Measurements from ENCODE around the gene GGTLC1. TPM values are rescaled to one million over a fixed set of nuclear protein-coding genes. Genes with fewer than 3 reads are reported as not detected.
"Not testable (repeated sequence)": the region's sequence is repeated elsewhere in the genome, so short reads cannot be mapped to it uniquely, and the experiment has no call there.

GGTLC1 gene
- total RNA-seq, 2 experiments from 2014 or later, result not detected

GRCh38 chr20:23979899-23980811 is 8.4 kb downstream of the GGTLC1 start:
- ATAC-seq; H3K36me3 Mint-ChIP-seq (ENCODE audit: low read depth); H3K4me3 Mint-ChIP-seq; POLR2A ChIA-PET; CTCF ChIA-PET; H3K9me3 Mint-ChIP-seq (ENCODE audit: insufficient read depth); H3K27ac Mint-ChIP-seq; H3K27me3 Mint-ChIP-seq (ENCODE audit: low read depth); H3K4me1 Mint-ChIP-seq (ENCODE audit: low read depth): not testable (repeated sequence)
- peak; percentile 9 for DNase-seq

DNA sequence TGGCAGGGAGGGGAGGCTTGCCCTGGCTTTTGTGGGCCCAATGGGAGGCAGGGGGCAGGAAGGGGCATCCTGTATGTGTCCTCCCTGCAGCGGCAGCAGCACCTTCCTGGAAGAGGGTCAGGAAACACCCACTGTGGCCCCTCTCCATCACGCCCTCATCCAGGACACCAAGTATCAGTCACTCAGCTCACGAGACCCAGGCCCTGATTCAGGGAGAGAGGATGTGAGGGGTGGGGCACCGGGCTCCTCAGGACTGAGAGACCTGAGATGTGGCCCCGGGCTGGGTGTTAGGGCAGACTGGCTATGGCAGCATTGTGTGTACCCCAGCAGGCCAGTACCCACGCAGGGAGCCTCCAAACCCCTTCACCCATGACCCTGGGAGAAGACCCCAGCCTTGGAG is 9.2 kb downstream of the GGTLC1 start:
- H3K4me1 Mint-ChIP-seq (ENCODE audit: low read depth); CTCF ChIA-PET; H3K9me3 Mint-ChIP-seq (ENCODE audit: insufficient read depth); H3K27me3 Mint-ChIP-seq (ENCODE audit: low read depth); H3K4me3 Mint-ChIP-seq; ATAC-seq; POLR2A ChIA-PET; H3K27ac Mint-ChIP-seq; H3K36me3 Mint-ChIP-seq (ENCODE audit: low read depth): not testable (repeated sequence)
- peak; percentile 10 for DNase-seq

DNA sequence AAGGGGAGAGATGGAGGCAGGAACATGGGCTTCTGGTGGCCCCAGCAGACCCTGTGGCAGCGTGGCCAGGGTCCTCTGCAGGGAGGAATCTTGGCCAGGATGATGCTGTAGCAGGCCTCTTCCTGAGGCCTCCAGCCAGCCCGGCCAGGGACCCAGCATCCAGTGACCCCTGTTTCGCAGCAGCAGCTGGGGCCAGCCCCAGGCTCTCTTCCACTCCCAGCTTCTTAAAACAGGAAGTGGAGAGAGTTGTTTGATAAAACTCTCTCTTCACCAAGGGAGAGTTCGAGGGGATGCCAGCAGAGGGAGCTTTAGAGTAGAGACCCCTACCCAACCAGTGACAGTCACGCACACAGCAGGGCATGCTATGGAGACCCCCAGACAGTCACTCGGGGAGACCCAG is 10.1 kb downstream of the GGTLC1 start:
- POLR2A ChIA-PET; H3K4me1 Mint-ChIP-seq (ENCODE audit: low read depth); H3K27ac Mint-ChIP-seq; H3K27me3 Mint-ChIP-seq (ENCODE audit: low read depth); H3K4me3 Mint-ChIP-seq; H3K9me3 Mint-ChIP-seq (ENCODE audit: insufficient read depth); H3K36me3 Mint-ChIP-seq (ENCODE audit: low read depth); ATAC-seq: not testable (repeated sequence)
- CTCF ChIA-PET, result interaction anchor here (0.7 kb wide), 1 partner anchor 23 kb away, joined by 3 read pairs; no protein-coding TSS in a partner anchor
- peak; percentile 15 for DNase-seq

GRCh38 chr20:23974966-23975365 is 13.6 kb downstream of the GGTLC1 start:
- POLR2A ChIA-PET, result no interaction called here
- H3K36me3 Mint-ChIP-seq (ENCODE audit: low read depth), result no peaks in the 10 kb centered on the region
- CTCF ChIA-PET, result interaction anchor here (1.7 kb wide), 1 partner anchor 38 kb away, joined by 5 read pairs; no protein-coding TSS in a partner anchor
- H3K4me1 Mint-ChIP-seq (ENCODE audit: low read depth), result no peaks in the 10 kb centered on the region
- H3K9me3 Mint-ChIP-seq (ENCODE audit: insufficient read depth), result no peaks in the 10 kb centered on the region
- ATAC-seq, result no peak
- DNase-seq, result peak; percentile 7
- peaks cover 5% of the 10 kb centered on the region for H3K27me3 Mint-ChIP-seq (ENCODE audit: low read depth)
- H3K4me3 Mint-ChIP-seq, result no peak overlapping the region
- H3K27ac Mint-ChIP-seq, result no peak overlapping the region

GRCh38 chr20:23971310-23971709 is 17.3 kb downstream of the GGTLC1 start:
- H3K9me3 Mint-ChIP-seq (ENCODE audit: insufficient read depth), result no peaks in the 10 kb centered on the region
- H3K27ac Mint-ChIP-seq, result no peak overlapping the region
- H3K27me3 Mint-ChIP-seq (ENCODE audit: low read depth), result peaks cover 7% of the 10 kb centered on the region
- ChIA-PET CTCF (no interaction called here), POLR2A (no interaction called here)
- H3K36me3 Mint-ChIP-seq (ENCODE audit: low read depth), result no peaks in the 10 kb centered on the region
- H3K4me3 Mint-ChIP-seq, result no peak overlapping the region
- DNase-seq (no peak), ATAC-seq (no peak)
- no peaks in the 10 kb centered on the region for H3K4me1 Mint-ChIP-seq (ENCODE audit: low read depth)

DNA sequence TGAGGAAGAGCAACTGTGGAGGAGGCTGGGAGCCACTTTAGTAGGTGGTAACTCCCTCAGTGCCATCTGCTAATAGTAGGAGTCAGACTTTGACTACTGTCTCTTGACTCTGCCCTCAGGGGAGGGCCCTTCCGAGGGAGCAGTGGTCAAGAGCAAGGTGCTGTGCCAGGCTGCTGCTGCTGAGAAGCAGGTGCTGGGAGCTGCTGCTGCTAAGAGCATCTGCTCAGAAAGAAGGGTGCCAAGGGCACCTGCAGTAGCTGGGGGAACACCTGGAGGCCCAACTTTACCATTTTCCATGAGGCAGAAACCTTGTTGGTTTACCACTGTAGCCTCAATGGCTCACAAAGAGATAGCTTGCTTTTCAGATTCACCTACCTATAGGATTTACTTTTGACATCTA is 18.5 kb downstream of the GGTLC1 start:
- H3K4me3 Mint-ChIP-seq, result no peak overlapping the region
- POLR2A ChIA-PET, result no interaction called here
- H3K27ac Mint-ChIP-seq, result no peak overlapping the region
- DNase-seq (no peak), ATAC-seq (no peak)
- CTCF ChIA-PET, result no interaction called here
- H3K27me3 Mint-ChIP-seq (ENCODE audit: low read depth), result peaks cover 7% of the 10 kb centered on the region
- H3K36me3 Mint-ChIP-seq (ENCODE audit: low read depth), result no peaks in the 10 kb centered on the region
- H3K4me1 Mint-ChIP-seq (ENCODE audit: low read depth), result no peaks in the 10 kb centered on the region
- H3K9me3 Mint-ChIP-seq (ENCODE audit: insufficient read depth), result no peaks in the 10 kb centered on the region

DNA sequence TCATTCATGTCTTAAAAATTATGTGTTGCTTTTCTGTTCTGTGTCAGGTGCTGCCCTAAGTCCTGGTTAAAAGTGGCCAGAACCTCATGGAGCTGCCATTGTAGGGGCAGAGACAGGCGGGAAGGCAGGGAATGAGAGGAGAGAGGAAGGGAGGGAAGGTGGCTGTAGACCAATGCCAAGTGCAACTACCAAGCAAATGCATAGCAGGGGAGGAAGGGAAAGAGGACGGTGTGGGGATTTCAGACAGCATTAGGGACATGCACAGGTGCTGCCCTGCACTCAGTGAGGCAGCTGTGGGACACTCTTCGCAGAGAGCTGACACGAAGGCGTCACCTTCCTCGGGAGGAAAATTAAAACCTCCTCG is 21.0 kb downstream of the GGTLC1 start:
- no peak overlapping the region for H3K4me3 Mint-ChIP-seq
- ChIA-PET CTCF (interaction anchor here (1.5 kb wide), 1 partner anchor 30 kb away, joined by 3 read pairs; no protein-coding TSS in a partner anchor), POLR2A (no interaction called here)
- H3K9me3 Mint-ChIP-seq (ENCODE audit: insufficient read depth), result peaks cover 4% of the 10 kb centered on the region
- no peak overlapping the region for H3K27ac Mint-ChIP-seq
- ATAC-seq (no peak), DNase-seq (no peak)
- no peaks in the 10 kb centered on the region for H3K36me3 Mint-ChIP-seq (ENCODE audit: low read depth)
- H3K27me3 Mint-ChIP-seq (ENCODE audit: low read depth), result peaks cover 2% of the 10 kb centered on the region
- H3K4me1 Mint-ChIP-seq (ENCODE audit: low read depth), result no peaks in the 10 kb centered on the region

- H3K27ac Mint-ChIP-seq, result no peak overlapping the region
- H3K4me3 Mint-ChIP-seq, result no peak overlapping the region
- ATAC-seq (no peak), DNase-seq (peak; percentile 7)
- H3K9me3 Mint-ChIP-seq (ENCODE audit: insufficient read depth), result peaks cover 4% of the 10 kb centered on the region
- H3K27me3 Mint-ChIP-seq (ENCODE audit: low read depth), result peaks cover 6% of the 10 kb centered on the region
- no peaks in the 10 kb centered on the region for H3K4me1 Mint-ChIP-seq (ENCODE audit: low read depth)
- CTCF ChIA-PET, result no interaction called here
- no peaks in the 10 kb centered on the region for H3K36me3 Mint-ChIP-seq (ENCODE audit: low read depth)
- POLR2A ChIA-PET, result no interaction called here
Measured at GRCh38 chr20:23966927-23967615, 21.5 kb downstream of the GGTLC1 start.

DNA sequence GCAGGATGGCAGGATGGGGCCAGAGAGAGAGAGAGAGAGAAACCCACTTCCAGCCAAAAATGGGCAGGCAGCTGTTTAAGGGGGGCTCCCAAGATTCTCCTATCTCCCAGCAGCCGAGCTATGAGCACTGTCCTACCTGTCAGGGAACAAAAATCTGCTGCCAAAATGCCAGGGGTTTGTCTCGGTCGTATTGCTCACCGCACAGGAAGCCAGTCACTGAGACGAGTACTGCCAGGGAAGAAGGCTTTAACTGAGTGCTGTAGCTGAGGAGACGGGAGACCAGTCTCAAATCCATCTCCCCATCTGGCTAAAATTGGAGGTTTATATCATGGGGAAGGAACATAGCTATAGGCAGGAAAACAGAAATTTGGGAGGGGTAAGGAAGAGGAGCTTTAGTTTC is 22.3 kb downstream of the GGTLC1 start:
- Mint-ChIP-seq H3K36me3 (ENCODE audit: low read depth) (no peaks in the 10 kb centered on the region), H3K4me1 (ENCODE audit: low read depth) (no peaks in the 10 kb centered on the region), H3K9me3 (ENCODE audit: insufficient read depth) (peaks cover 4% of the 10 kb centered on the region), H3K27me3 (ENCODE audit: low read depth) (peaks cover 9% of the 10 kb centered on the region), H3K27ac (no peak overlapping the region), H3K4me3 (no peak overlapping the region)
- CTCF ChIA-PET, result no interaction called here
- DNase-seq (no peak), ATAC-seq (no peak)
- POLR2A ChIA-PET, result no interaction called here

GRCh38 chr20:23963941-23964340 is 24.6 kb downstream of the GGTLC1 start:
- CTCF ChIA-PET, result no interaction called here
- H3K9me3 Mint-ChIP-seq (ENCODE audit: insufficient read depth), result peaks cover 4% of the 10 kb centered on the region
- peaks cover 11% of the 10 kb centered on the region for H3K27me3 Mint-ChIP-seq (ENCODE audit: low read depth)
- no peak overlapping the region for H3K27ac Mint-ChIP-seq
- ATAC-seq, result no peak
- H3K36me3 Mint-ChIP-seq (ENCODE audit: low read depth), result no peaks in the 10 kb centered on the region
- POLR2A ChIA-PET, result no interaction called here
- DNase-seq, result no peak
- no peaks in the 10 kb centered on the region for H3K4me1 Mint-ChIP-seq (ENCODE audit: low read depth)
- no peak overlapping the region for H3K4me3 Mint-ChIP-seq

GRCh38 chr20:23962272-23962671 is 26.3 kb downstream of the GGTLC1 start:
- Mint-ChIP-seq H3K27ac (no peak overlapping the region), H3K36me3 (ENCODE audit: low read depth) (no peaks in the 10 kb centered on the region), H3K27me3 (ENCODE audit: low read depth) (peaks cover 9% of the 10 kb centered on the region), H3K9me3 (ENCODE audit: insufficient read depth) (peaks cover 4% of the 10 kb centered on the region), H3K4me3 (no peak overlapping the region), H3K4me1 (ENCODE audit: low read depth) (no peaks in the 10 kb centered on the region)
- POLR2A ChIA-PET, result no interaction called here
- DNase-seq (no peak), ATAC-seq (no peak)
- CTCF ChIA-PET, result no interaction called here

DNA sequence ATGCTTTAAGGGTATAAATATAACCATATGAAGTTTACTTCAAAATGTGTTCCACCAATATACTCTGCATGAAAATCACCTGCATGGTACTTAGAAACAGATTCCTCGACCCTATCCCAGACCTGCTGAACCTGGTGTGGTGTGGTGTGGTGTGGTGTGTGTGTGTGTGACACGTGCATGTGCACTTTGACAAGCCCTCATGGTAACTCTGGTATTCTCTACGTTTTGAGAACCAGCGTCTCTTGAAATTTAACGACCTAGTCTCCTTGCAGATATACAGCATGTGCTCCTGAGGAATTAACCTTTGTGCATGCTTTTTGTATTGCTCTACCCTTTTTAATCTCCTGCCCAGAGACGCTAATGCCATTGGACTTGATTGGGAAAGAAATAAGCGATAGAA is 29.5 kb downstream of the GGTLC1 start:
- no peaks in the 10 kb centered on the region for H3K36me3 Mint-ChIP-seq (ENCODE audit: low read depth)
- no peak for ATAC-seq
- no peak overlapping the region for H3K4me3 Mint-ChIP-seq
- CTCF ChIA-PET, result no interaction called here
- H3K27me3 Mint-ChIP-seq (ENCODE audit: low read depth), result peaks cover 11% of the 10 kb centered on the region
- no peak overlapping the region for H3K27ac Mint-ChIP-seq
- no peaks in the 10 kb centered on the region for H3K4me1 Mint-ChIP-seq (ENCODE audit: low read depth)
- no peak for DNase-seq
- POLR2A ChIA-PET, result no interaction called here
- H3K9me3 Mint-ChIP-seq (ENCODE audit: insufficient read depth), result peaks cover under 1% of the 10 kb centered on the region
